Hematopoietic multipotent progenitor cell treated with erythropoietin and hydrocortisone succinate and interleukin-3 and kit ligand, for 15 days (in vitro differentiated cells): ENCODE results near the gene GORASP1.
A peak's percentile ranks its signal among the peaks of the same experiment; 100 is the strongest.

Experiments
- DNase-seq: peaks from one replicate; pipeline ENCODE4 v3.0.0-alpha.2; 2015; ENCODE audit warnings: low spot score

Gene GORASP1

GRCh38 chr3:39125841-39126500 lies 18.5 kb upstream of the GORASP1 start:
- no peak for DNase-seq

GRCh38 chr3:39124876-39125840 lies 17.7 kb upstream of the GORASP1 start:
- DNase-seq, result no peak

- DNase-seq, result no peak
Observed at GRCh38 chr3:39122813-39123212, 15.4 kb upstream of the GORASP1 start.

- DNase-seq, result no peak
Observed at GRCh38 chr3:39121621-39122020, 14.2 kb upstream of the GORASP1 start.

- DNase-seq, result no peak
Observed at GRCh38 chr3:39118931-39119660, 11.7 kb upstream of the GORASP1 start.

- no peak for DNase-seq
Observed at GRCh38 chr3:39118079-39118478, 10.7 kb upstream of the GORASP1 start.

GRCh38 chr3:39115870-39116269 lies 8.4 kb upstream of the GORASP1 start:
- no peak for DNase-seq

- no peak for DNase-seq
Observed at GRCh38 chr3:39114456-39114855, 7.0 kb upstream of the GORASP1 start.

- no peak for DNase-seq
Observed at GRCh38 chr3:39113291-39113690, 5.9 kb upstream of the GORASP1 start.

GRCh38 chr3:39112535-39112934 lies 5.1 kb upstream of the GORASP1 start:
- DNase-seq, result no peak

GRCh38 chr3:39112113-39112512 lies 4.7 kb upstream of the GORASP1 start:
- DNase-seq, result no peak

GRCh38 chr3:39110041-39110639 lies 2.7 kb upstream of the GORASP1 start:
- DNase-seq, result no peak

- DNase-seq, result no peak
Observed at GRCh38 chr3:39109086-39109485, 1.7 kb upstream of the GORASP1 start.

GRCh38 chr3:39108200-39108710 lies 828 bp upstream of the GORASP1 start:
- DNase-seq, result no peak

- peak; percentile 18 for DNase-seq
Observed at GRCh38 chr3:39106851-39107387, 508 bp downstream of the GORASP1 start.

- no peak for DNase-seq
Observed at GRCh38 chr3:39106281-39106811, 1.1 kb downstream of the GORASP1 start.

GRCh38 chr3:39105687-39106063 lies 1.8 kb downstream of the GORASP1 start:
- no peak for DNase-seq

- DNase-seq, result peak; percentile 17
Observed at GRCh38 chr3:39104961-39105686, 2.3 kb downstream of the GORASP1 start.

GRCh38 chr3:39103791-39104552 lies 3.5 kb downstream of the GORASP1 start:
- no peak for DNase-seq

- no peak for DNase-seq
Observed at GRCh38 chr3:39103324-39103693, 4.1 kb downstream of the GORASP1 start.
